GM10248 (cell line): ENCODE data around the gene TTBK2.

Experiments used
- CTCF ChIA-PET: fragments of 300-600 bp; sonication (Branson Sonifier 250); formaldehyde crosslinking; extraction: SDS; loops from one replicate; lab custom pipeline; 2021; ENCODE audit warnings: antibody characterized with exemption; lab: Yijun Ruan, JAX
- POLR2A ChIA-PET: fragments of 350-650 bp; sonication (Branson Sonifier 250); formaldehyde crosslinking; extraction: SDS; loops from one replicate; lab custom pipeline; 2020; ENCODE audit warnings: antibody characterized with exemption; lab: Yijun Ruan, JAX
- DNase-seq: peaks from one replicate; pipeline ENCODE4 v3.0.0; 2012; ENCODE audit errors: extremely low spot score
- TF ChIP-seq, protein P1 (sequence below): IDR thresholded peaks from 2 replicates; pipeline ENCODE4 v1.5.1; 2012; ENCODE audit warnings: mild to moderate bottlenecking, low read depth; ENCODE audit errors: extremely low read depth, missing control alignments, control extremely low read depth

Gene TTBK2

DNA sequence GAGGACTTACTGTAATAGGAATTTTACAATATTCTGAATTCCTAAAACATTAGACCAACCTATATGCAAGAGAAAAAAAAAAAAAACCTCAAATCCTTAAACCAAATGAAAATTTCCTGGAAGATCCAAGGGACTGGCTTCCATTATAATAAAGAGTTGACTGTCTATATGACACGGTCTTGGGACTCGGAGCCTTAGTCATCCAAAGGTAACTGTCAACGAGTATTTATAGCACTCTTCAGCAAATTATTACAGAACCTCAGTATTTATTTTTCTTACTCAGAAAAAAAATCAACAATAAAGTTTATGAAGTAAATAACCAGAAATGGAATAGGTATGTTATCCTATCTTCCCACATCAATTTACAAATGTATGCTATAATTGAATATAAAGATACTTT lies 66.0 kb downstream of the TTBK2 start:
- TF ChIP-seq, protein P1, sequence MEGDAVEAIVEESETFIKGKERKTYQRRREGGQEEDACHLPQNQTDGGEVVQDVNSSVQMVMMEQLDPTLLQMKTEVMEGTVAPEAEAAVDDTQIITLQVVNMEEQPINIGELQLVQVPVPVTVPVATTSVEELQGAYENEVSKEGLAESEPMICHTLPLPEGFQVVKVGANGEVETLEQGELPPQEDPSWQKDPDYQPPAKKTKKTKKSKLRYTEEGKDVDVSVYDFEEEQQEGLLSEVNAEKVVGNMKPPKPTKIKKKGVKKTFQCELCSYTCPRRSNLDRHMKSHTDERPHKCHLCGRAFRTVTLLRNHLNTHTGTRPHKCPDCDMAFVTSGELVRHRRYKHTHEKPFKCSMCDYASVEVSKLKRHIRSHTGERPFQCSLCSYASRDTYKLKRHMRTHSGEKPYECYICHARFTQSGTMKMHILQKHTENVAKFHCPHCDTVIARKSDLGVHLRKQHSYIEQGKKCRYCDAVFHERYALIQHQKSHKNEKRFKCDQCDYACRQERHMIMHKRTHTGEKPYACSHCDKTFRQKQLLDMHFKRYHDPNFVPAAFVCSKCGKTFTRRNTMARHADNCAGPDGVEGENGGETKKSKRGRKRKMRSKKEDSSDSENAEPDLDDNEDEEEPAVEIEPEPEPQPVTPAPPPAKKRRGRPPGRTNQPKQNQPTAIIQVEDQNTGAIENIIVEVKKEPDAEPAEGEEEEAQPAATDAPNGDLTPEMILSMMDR = no peak
- DNase-seq = no peak
- ChIA-PET CTCF (no interaction called here), POLR2A (no interaction called here)

DNA sequence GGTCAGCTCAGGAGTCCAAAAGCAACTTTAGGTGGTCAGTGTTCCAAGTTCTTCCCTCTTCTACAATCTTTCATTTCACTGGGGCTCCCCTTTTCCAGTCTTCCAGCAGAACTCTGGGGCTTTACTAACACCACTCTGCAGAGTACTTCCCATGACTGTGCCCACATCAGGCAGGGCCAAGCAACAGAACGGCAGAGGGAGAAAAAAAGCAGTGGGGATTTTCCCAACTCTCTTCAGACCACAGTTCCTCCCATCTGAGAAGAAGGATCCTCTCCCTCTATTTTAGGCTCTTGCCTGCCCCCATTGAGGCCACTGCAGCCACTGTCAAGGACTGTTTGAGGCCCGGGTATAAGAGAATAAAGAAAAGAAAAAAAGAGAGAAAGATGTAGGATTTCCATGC lies 70.7 kb downstream of the TTBK2 start:
- POLR2A ChIA-PET = no interaction called here
- DNase-seq = no peak
- CTCF ChIA-PET = no interaction called here
- TF ChIP-seq, protein P1 = no peak

DNA sequence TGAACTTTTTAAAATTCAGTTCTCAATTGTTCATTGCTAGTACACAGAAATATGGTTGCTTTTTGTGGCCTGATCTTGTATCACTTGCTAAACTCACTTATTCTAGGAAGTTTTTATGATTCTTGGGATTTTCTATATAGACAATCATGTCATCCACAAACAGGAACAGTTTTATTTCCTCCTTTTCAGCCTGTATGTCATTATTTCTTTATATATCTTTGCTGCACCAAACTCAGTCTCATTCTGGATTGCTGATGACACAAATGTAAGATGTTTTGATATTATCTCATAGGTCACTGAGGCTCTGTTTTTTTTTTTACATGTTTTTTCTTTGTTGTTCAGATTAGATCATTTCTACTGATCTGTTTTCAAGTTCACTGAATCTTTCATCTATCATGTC lies 71.7 kb downstream of the TTBK2 start:
- TF ChIP-seq, protein P1 = no peak
- POLR2A ChIA-PET = no interaction called here
- no peak for DNase-seq
- CTCF ChIA-PET = no interaction called here

DNA sequence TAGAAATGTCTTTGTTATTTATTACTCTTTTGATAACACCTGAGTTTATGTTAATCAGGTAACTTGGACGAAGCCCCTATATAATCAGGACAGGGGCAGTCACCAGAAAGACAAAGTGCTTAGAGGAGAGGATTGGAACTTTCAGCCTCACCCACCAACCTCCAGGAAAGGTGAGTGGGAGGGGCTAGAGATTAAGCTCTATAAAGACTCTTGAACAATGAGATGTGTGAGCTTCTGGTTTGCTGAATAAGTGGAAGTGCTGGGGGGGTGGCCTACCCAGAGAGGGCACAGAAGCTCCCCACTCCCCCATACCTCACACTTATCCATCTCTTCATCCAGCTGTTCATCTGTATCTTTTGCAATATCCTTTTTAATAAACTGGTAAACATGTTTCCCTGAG lies 73.9 kb downstream of the TTBK2 start:
- TF ChIP-seq, protein P1 = no peak
- POLR2A ChIA-PET = no interaction called here
- CTCF ChIA-PET = interaction anchor here (1.1 to 1.3 kb wide), 3 partner anchors 16 to 80 kb away, joined by 3 read pairs; no protein-coding TSS in a partner anchor
- DNase-seq = no peak

DNA sequence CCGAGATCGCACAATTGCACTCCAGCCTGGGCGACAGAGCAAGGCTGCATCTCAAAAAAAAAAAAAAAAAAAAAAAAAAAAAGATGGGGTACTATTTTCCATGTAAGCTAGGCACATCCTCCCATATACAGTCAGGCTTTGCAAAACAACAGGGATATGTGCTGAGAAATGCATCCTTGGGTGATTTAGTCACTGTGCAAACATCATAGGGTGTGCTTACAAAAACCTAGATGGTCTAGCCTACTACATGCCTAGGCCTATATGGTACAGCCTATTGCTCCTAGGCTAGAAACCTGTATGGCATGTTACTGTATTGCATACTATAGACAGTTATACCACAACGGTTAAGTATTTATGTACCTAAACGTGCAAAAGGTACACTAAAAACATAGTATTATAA lies 75.0 kb downstream of the TTBK2 start:
- ChIA-PET CTCF (no interaction called here), POLR2A (no interaction called here)
- no peak for DNase-seq
- TF ChIP-seq, protein P1 = no peak

DNA sequence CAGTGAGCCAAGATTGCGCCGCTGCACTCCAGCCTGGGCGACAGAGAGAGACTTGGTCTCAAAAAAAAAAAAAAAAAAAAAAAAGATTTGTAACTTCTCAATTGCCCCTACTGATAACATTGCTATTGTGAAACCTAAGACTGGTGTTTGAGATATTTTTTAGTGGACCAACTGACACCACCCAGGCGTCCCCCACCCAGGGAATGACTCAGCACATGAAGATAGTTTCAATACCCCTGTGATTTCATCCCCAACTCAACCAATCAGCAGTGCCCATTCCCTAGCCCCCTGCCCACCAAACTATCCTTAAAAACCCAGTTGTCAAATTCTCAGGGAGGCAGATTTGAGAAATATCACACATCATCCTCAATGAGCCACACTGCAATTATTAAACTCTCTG lies 76.9 kb downstream of the TTBK2 start:
- POLR2A ChIA-PET = no interaction called here
- TF ChIP-seq, protein P1 = no peak
- CTCF ChIA-PET = no interaction called here
- DNase-seq = no peak

DNA sequence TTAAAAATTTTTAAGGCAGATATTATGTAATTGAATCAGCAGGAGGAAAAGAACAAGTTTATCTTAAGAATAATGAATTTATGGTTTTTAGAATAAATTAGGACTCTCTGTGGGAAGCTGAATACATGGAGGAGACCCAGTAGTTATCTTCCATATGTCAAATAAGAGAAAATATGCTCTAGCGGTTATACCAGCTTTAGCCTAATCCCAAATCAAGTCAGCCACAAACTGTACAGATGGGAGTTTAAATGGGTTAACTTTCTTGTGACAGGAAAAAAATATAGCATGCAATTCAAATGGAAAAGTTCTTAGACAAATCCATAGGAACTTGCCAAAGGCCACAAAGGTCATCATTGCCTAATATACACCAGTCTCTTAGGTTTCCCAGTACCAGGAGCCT lies 84.3 kb downstream of the TTBK2 start:
- TF ChIP-seq, protein P1 = no peak
- CTCF ChIA-PET = interaction anchor here (1.1 kb wide), 1 partner anchor 72 kb away, joined by 3 read pairs; no protein-coding TSS in a partner anchor
- POLR2A ChIA-PET = no interaction called here
- DNase-seq = no peak
